NCI-H446 treated with DMSO at 0.1 percent for 48 hours (cell line): ENCODE data around the gene ITPRIPL2.
A peak's percentile ranks its signal among the peaks of the same experiment; 100 is the strongest.

Source experiments
- DNase-seq: peaks from one replicate; lab custom pipeline; 2025; lab: John Stamatoyannopoulos, UW

The ITPRIPL2 gene

GRCh38 chr16:19113577-19114358 lies at the start of gene ITPRIPL2:
TSS of gene ITPRIPL2 (plus strand) at chr16:19113964. CDS start at chr16:19114462, 498 bp downstream.
- DNase-seq: no peak

GRCh38 chr16:19066988-19067348 lies 46.8 kb upstream of the ITPRIPL2 start:
- DNase-seq: no peak

DNA sequence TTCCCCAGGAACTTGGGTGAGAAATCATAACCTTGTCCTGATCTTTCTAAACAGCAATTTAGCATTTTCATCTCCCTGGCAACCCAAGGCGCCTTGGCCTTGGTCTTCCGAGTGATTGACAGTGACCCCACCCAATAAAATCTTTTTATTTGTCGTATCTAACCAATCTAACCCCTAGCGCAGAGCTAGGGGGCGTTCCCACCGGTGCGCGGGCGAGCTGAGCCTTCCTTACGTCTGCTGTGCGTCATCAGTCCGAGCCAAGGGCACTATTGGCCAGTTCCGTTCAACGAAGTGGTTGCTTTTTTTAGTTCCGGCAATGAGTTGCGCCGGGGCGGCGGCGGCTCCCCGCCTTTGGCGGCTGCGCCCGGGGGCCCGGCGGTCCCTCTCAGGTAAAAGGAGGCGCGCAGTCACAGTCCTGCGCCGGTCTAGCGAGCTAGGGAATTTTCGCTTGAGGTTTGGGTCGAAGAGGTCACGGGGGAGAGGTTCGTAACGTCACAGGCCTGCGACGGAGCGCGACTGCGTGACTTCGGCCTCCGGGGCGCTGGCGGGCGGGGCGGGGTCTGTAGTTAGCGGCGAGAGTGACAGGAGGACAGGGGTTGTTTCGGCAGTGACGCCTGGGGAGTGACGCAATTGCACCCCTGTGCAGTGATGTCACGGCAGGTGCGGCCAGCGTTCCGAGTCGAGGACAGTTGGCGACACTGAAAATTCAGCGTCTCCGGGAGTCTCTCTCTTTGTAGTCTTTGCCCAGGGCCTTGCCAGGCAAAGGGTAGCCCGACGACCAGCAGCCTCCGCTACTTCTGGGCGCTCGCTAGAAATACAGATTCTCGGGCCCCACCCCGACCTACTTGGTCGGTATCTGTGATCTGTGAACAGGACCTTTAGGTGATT lies 46.2 kb upstream of the ITPRIPL2 start, which contains the start of gene COQ7:
COQ7 (plus strand) TSS at position 266 of the 888 bp plus-strand sequence; CDS start at position 317, 51 bp downstream.
- peak; percentile 99 for DNase-seq

DNA sequence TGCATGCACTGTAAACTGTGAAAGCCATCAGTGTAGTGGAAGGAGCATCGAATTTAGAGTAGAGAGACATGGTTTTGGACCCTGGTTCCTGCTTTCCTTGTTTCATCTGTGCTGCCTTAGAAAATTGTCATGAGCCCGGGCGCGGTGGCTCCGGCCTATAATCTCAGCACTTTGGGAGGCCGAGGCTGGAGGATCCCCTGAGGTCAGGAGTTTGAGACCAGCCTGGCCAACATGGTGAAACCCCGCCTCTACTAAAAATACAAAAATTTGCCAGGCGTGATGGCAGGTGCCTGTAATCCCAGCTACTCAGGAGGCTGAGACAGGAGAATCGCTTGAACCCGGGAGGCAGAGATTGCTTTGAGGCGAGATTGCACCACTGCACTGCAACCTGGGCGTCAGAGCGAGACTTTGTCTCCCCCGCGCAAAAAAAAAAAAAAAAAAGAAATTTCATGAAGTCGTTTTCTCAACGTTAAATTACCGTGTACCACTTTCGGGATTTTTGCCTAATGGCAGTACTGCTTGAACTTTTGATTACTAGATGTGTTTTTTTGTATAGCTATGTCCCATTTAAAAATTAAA lies 45.4 kb upstream of the ITPRIPL2 start:
- DNase-seq: no peak

DNA sequence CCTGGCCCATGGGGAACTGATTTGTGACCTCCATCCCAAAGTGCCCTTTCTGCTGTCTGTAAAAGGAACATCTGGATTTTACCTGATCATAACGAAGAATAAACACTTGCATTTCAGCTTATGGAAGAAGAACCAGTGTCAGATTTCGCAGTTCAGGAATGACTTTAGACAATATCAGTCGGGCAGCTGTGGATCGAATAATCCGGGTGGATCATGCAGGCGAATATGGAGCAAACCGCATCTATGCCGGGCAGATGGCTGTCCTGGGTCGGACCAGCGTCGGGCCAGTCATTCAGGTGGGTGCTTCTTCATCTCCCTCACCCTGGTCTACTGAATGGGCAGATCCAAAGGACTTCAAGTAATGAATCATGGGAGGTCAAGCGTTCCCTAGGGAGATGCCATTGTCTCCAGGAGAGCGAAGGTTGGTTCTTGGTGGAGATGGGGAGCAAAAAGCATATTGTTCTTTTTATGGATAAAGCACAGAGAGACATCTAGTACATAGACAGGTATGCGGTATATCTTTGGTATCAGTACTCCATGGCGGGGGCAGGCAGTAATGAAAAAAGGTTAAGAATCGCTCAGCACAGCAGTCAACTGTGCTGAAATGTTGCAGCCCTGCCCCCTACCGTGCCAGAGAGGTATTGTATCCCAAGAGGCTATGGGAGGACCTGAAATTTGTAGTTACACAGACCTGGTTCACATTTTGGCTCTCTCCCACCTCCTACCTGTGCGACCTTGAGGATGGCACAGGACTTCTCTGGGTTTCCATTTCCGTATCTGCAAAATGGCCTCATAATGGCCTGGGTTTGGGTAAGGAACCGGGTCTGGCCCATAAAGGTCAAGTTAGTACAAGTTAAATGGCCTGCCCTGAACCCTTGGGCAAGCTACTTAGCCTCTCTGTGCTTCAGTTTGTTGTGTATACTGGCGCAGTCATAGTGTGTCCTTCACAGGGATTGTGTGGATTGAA lies 41.7 kb upstream of the ITPRIPL2 start:
- DNase-seq: no peak

DNA sequence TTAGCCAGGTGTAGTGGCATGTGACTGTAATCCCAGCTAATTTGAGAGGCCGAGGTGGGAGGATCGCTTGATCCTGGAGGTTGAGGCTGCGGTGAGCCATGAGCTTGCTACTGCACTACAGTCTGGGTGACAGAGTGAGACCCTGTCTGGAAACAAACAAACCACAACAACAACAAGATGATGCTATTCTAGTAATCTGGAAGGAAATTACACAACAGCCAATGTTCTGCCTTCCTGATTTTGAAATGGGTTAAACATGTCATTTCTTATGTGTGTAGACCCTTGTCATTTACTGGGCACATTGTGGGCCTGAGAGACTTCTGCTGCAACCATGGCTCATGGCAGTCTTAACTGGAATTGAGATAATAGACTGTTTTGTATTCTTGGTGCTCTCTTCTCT lies 40.4 kb upstream of the ITPRIPL2 start:
- DNase-seq: no peak

GRCh38 chr16:19073863-19074262 lies 39.9 kb upstream of the ITPRIPL2 start:
- no peak for DNase-seq

- DNase-seq: no peak
Measured at GRCh38 chr16:19075511-19075910, 38.3 kb upstream of the ITPRIPL2 start.

DNA sequence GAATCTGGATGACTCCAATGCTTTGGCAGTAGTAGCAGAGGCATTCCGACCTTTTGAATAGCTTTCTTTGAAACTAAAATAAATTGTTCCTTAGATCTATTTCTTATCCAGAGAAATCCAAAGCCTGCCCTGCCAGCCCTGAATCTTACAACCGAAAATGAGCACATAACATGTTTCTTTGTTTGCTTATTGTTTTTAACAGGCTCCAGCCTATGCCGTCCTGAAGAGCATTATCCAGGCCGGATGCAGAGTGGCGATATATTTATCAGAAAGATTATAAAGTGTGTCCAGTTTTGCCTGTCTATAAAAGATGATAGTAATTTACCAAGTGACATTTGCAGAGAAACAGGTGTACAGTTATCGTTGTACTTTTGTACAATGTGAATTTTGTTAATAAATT lies 35.9 kb upstream of the ITPRIPL2 start:
- no peak for DNase-seq

- DNase-seq: no peak
Measured at GRCh38 chr16:19083670-19084069, 30.1 kb upstream of the ITPRIPL2 start.

- DNase-seq: no peak
Measured at GRCh38 chr16:19084139-19084538, 29.6 kb upstream of the ITPRIPL2 start.

GRCh38 chr16:19084879-19085278 lies 28.9 kb upstream of the ITPRIPL2 start:
- DNase-seq: no peak

DNA sequence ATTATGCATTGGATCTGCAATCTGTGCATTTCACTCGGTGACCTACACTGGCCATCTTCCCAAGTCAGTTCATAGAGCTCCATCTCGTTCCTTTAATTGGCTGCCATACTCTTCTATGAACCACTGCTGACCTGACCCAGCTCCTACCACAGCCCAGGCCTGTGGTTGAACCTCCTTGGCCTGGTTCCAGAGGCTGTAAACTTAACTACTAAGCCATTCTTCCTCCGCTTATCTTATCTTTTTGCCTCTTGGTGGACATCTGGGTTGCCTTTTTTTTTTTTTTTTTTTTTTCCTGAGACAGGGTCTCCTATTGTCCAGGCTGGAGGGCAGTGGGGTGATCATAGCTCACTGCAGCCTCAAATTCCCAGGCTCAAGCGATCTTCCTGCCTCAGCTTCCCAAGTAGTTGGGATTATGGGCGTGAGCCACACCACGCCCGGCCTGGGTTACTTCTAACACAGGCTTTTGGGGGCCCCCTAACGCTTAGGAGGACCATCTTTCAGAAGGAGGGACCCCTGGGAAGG lies 28.0 kb upstream of the ITPRIPL2 start:
- DNase-seq: no peak

- DNase-seq: peak; percentile 7
Measured at GRCh38 chr16:19086322-19087199, 27.2 kb upstream of the ITPRIPL2 start.

DNA sequence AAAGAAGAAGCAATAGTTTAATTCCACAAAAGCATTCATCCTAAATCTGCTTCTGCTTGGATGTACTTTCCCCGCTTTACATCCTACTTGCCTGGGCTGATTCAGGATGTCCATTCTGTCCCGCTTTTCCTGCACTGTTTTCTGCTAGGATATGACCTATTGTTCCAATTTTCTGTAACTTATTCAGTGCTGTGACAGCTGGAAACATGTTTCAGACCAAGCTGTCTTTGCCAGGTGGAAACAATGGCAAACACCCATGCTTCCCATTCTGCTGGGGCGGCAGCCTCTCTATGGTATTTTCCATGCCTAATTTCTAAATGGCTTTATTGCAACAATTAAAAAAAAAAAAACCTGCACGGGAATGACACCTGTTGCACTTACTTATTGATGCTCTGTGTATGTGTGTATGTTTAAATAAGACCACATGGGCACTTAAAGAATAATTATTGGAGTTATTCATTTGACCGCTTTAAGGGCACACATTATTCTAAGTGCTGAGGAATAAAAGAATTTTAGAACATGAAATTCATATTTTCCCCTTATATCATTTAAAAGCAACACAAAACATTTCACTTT lies 25.3 kb upstream of the ITPRIPL2 start:
- DNase-seq: no peak

GRCh38 chr16:19089410-19089955 lies 24.3 kb upstream of the ITPRIPL2 start:
- DNase-seq: no peak

DNA sequence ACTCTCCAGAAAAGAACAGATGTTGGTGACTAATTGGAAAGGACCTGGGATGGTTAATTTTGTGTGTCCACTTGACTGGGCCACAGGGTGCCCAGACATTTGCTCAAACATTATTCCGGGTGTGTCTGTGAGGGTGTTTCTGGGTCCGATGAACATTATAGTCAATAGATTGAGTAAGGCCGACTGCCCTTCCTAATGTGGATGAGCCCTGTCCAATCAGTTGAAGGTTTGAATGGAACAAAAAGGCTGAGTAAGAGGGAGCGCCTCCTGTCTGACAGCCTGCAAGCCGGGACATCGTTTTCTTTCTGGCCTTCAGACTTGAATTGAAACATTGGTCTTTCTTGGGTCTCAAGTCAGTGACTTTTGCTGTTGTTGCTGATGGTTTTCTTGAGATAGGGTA lies 22.8 kb upstream of the ITPRIPL2 start:
- no peak for DNase-seq

- DNase-seq: no peak
Measured at GRCh38 chr16:19092653-19093410, 20.9 kb upstream of the ITPRIPL2 start.
